MG63 (cell line): ENCODE data around the gene KCNH2. TPM values are rescaled to one million over a fixed set of nuclear protein-coding genes. Genes with fewer than 3 reads are reported as not detected.
A peak's percentile ranks its signal among the peaks of the same experiment; 100 is the strongest.

ENCODE experiments used
- DNase-seq: peaks from one replicate; pipeline ENCODE4 v3.0.0-alpha.2; 2020
- H3K27me3 ChIP-seq: fragments of 250-450 bp; sonication (Bioruptor Pico); 2 replicates; pipeline ENCODE4 v1.5.1; 2020; ENCODE audit warnings: mild to moderate bottlenecking, moderate library complexity
- H3K36me3 ChIP-seq: fragments of 250-450 bp; sonication (Bioruptor Pico); 2 replicates; pipeline ENCODE4 v1.5.1; 2020; ENCODE audit warnings: mild to moderate bottlenecking, moderate library complexity
- H3K4me3 ChIP-seq: fragments of 250-450 bp; sonication (Bioruptor Pico); 2 replicates; pipeline ENCODE4 v1.5.1; 2020; ENCODE audit warnings: mild to moderate bottlenecking, moderate library complexity
- H3K9me3 ChIP-seq: fragments of 250-450 bp; sonication (Bioruptor Pico); 2 replicates; pipeline ENCODE4 v1.5.1; 2020; ENCODE audit warnings: mild to moderate bottlenecking, moderate library complexity
- total RNA-seq: library from RNA; depleted of rRNA; stranded (reverse); fragments of >200 nt; shearing (Covaris generic); gene quantifications from 2 replicates; pipeline ENCODE4 v1.2.3, GENCODE V29; 2014; ENCODE audit warnings: low replicate concordance; rRNA removed

Gene KCNH2
- total RNA-seq, 1 experiment from 2014 or later = 0.33 TPM

DNA sequence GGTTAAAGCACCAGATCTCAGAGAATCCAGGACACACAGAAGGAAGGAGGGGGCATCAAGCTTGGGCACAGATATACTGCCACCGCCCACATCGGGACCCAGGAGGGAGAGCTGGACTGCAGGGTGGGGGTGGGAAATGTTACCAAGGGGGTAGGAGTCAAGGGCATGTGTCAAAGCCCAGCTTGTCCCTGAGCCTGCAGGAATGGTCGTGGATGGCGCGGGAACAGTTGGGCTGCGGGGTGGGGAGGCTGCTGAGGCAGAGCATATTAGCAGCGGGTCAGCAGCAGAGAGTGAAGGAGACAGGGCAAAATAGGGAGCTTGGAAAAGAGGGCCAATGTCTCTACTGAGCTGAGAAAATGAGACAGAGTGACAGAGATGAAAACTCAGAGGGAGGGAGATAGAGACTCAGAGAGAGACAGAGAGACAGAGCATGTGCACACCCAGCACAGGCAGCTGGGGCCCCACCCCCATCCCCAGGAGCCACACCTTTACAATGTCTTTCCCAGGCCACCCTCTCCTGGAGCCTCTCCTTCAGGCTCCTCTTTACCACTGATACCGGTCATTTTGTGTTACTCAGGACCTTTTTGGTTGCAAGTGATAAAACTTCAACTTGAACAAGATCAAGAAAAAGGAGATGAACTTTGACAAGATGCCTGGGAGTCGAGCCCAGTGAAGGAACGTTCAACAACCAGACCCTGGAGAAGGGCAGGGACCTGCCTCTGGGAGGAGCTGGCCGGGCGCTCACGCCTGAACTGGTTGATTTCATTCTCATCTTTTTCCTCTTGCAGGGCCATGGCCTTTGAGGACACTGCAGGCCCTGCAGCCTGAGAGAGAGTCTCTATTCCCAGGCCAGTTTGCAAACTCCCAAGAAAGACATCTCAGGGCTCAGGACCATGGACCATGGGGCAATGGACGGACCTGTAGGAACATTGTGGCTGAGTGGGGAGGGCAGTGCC is 75.8 kb downstream of the KCNH2 start:
- no peaks in the 10 kb centered on the region for H3K9me3 ChIP-seq
- no peaks in the 10 kb centered on the region for H3K36me3 ChIP-seq
- H3K4me3 ChIP-seq = no peak overlapping the region
- no peak for DNase-seq
- H3K27me3 ChIP-seq = no peaks in the 10 kb centered on the region

DNA sequence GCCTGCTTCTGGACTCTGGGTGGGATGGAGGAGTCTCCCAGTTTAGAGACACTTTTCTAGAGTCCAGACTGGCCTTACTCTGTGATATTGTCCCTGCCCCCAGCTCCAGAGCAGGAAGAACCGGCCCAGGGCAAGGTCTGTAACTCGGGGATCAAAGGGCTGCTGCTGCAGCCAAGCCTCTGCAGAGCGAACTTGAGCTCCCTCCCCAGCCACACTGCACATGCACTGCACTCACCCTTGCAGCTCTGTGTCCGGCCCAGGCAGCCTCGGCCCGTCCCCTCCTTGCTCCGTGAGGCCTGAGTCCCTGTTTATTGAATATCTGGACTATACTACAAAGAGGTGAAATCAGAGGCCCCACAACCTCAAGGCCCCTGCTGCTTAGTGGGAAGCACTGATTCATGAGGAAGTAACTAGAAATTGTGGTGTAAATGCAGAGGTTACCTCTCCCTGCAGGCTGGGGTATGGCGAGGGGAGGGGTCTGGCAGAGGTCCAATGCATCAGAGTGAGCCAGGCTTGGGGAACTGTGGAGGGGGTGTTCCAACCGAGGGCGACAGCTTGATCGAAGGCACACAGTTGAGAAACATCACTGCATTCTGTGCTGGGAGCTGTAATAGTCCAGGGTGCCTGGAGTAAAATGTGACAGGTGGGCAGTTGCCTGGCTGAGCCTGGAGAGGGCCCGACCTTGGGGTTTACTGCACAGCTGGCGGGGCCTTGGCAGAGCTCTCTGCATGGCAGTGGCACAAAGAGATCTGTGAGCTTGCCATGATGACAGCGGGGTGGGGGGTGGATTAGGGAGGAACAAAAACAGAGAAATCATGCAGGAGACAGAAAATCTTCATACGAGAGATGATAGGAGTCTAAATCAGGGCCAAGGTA is 76.7 kb downstream of the KCNH2 start:
- H3K27me3 ChIP-seq = no peaks in the 10 kb centered on the region
- no peak overlapping the region for H3K4me3 ChIP-seq
- H3K9me3 ChIP-seq = no peaks in the 10 kb centered on the region
- H3K36me3 ChIP-seq = no peaks in the 10 kb centered on the region
- no peak for DNase-seq

DNA sequence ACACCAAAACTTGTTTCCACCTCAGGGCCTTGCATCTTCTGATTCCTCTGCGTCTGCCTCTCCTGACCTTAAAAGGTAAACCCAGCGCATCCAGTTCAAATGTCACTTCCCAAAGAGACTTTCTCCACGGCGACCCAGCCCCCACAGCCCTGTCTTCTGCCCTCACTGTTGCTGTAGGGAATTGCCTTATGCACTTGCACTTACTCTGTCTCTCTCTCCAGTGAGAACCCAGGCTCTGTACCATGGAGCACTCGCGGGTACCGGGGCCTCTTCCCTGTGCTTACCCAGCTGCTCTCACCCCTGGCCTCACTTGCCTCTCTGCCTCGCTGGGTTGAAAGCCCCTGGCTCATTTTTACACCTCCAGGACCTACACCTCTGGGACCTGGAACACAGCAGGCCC is 77.4 kb downstream of the KCNH2 start:
- DNase-seq = no peak
- H3K9me3 ChIP-seq = no peaks in the 10 kb centered on the region
- H3K4me3 ChIP-seq = no peak overlapping the region
- H3K27me3 ChIP-seq = no peaks in the 10 kb centered on the region
- no peaks in the 10 kb centered on the region for H3K36me3 ChIP-seq

DNA sequence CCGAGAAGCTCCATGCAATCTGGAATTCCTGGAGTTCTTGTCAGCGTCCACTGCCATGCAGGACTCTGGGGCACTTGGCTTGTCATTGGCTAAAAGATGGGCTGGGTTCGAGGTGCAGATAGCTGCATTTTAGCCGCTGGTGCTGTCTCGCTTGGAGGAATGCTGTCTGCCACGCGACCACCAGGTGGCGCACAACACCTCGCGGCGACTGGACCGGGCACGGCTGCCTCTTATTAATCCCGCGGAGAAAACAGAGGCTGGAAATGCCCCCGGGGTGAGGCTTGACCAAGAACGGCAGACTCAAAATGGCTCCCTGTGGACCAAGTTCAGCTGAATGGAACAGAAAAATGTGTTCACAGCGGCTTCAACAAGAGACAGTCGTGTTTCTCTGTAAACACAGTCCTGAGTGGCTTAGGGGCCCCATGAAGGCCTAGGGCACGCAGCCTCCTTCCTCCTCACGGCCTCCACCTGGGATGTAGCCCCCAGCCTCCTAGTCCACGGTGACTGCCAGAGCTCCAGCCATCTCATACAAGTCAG is 79.6 kb downstream of the KCNH2 start:
- H3K36me3 ChIP-seq = no peaks in the 10 kb centered on the region
- no peaks in the 10 kb centered on the region; the same call in 1 of the 2 replicates for H3K9me3 ChIP-seq
- H3K4me3 ChIP-seq = no peak overlapping the region
- DNase-seq = peak; percentile 52
- no peaks in the 10 kb centered on the region for H3K27me3 ChIP-seq

DNA sequence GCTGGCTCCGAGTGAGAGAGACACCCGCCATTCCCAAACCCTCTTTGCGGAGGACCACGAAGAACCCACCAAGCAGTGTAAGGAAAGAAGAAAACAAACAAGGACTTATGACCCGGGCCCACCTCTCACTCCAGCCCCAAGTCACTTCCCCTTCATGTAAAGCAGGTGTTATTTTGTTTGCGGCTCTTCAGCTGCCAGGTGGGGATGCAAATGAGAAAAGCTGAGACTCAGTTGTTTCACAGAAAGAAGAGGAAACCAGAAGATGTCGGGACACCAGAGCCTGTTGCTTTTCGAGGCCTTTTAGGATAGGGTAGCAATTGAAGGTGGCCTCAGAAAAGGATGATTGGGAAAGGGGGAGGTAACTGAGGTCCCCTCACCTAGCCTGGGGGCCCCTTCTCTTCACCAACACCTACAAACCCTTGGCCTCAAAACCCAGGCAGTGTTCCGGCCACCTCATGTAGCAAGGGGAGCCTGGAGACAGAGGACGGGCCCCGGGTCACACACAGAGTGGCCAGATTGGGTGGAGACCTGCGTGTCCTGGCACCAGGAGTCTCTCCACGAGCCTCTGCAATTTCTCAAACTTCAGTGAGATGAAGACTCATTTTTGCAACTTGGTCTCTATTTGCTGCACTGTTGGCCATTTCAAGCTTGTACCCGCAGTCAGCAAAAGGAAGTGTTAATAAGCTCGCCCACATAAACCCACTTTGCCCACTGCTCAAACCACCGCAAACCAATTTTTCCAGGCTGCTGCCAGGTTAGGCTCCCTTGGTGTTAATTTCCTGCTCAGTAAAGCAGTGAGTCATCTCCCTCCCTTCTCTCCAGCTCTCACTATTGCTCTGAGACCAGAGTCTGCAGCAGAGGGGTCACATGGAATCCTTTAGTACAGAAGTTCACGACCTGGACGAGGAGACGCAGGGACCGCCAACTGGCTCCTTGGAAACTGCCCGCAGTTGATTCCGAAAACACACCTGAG is 80.3 kb downstream of the KCNH2 start:
- no peak for DNase-seq
- Histone ChIP-seq H3K9me3 (no peaks in the 10 kb centered on the region; the same call in 1 of the 2 replicates), H3K27me3 (no peaks in the 10 kb centered on the region), H3K4me3 (no peak overlapping the region), H3K36me3 (no peaks in the 10 kb centered on the region)

DNA sequence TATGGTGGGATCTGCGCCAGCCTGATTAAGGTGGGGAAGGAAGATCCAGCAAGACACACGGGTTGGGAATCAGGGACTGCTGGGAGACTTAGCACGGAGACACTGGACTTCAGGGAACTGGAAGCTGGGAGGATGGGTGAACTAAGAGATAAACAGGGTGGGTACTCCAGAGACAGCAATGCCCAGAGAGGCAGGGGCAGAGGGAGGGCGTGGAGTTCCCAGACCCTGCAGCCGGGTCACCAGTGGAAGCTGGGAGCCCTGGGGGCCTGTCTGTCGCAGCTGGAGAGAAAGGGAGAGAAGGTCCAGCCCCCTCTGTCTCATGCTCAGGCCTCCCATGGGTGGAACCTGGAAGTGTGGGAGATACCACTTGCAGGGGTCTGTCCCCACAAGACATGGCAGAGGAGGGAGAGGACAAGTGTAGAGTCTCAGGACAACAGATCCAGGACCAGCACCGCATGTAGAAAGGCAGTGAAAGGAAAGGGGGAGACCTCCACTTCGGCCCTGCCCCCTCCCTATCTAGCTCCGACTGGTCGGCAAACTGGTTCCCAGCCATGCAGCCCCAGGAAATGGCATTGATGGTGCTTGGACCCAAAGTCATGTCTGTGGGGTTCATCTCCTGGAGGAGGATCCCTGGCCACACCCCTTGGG is 81.4 kb downstream of the KCNH2 start:
- DNase-seq = no peak
- H3K36me3 ChIP-seq = no peaks in the 10 kb centered on the region

DNA sequence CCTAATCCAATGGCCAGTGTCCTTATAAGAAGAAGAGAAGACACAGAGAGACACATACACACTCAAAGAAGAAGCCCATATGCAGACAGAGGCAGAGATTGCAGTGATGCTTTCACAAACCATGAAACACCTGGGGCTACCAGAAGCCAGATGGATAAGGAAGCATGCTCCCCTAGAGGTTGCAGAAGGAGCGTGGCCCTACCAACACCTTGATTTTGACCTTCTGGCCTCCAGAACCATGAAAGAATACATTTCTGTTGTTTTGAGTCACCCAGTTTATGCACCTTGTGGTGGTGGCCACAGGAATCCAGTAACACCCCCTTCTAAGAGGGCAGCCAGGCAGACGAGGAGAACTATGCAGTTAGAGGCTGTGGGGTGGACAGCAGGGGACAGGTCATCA is 82.3 kb downstream of the KCNH2 start:
- no peak overlapping the region for H3K4me3 ChIP-seq
- no peaks in the 10 kb centered on the region for H3K36me3 ChIP-seq
- no peak for DNase-seq
- no peaks in the 10 kb centered on the region for H3K27me3 ChIP-seq
- H3K9me3 ChIP-seq = no peaks in the 10 kb centered on the region; the same call in 1 of the 2 replicates

More for the DNA sequence above, 81.4 kb downstream of the KCNH2 start:
- Histone ChIP-seq H3K27me3 (no peaks in the 10 kb centered on the region), H3K9me3 (no peaks in the 10 kb centered on the region; the same call in 1 of the 2 replicates), H3K4me3 (no peak overlapping the region)

Other genes with a start within 250 kb of the KCNH2 start
- not detected in 2 replicates for gene GIMAP5, start 240.9 kb downstream of the KCNH2 start, total RNA-seq
- 0.23 TPM in 1 of 2 replicates, not detected in the other for gene TMEM176B, start 178.0 kb downstream of the KCNH2 start, total RNA-seq
- not detected in 2 replicates for gene TMEM176A, start 177.6 kb downstream of the KCNH2 start, total RNA-seq
- gene AOC1, start 125.8 kb downstream of the KCNH2 start, total RNA-seq = not detected in 2 replicates
- 0.20 TPM in 1 of 2 replicates, not detected in the other for gene NOS3, start 12.7 kb upstream of the KCNH2 start, total RNA-seq
- not detected in 2 replicates for gene ATG9B, start 46.2 kb upstream of the KCNH2 start, total RNA-seq
- 14.4 and 22.4 TPM in 2 replicates for gene ABCB8, start 50.1 kb upstream of the KCNH2 start, total RNA-seq
- 0.76 TPM in 1 of 2 replicates, not detected in the other for gene ASIC3, start 70.2 kb upstream of the KCNH2 start, total RNA-seq
- gene CDK5, start 79.6 kb upstream of the KCNH2 start, total RNA-seq = 11.0 and 21.7 TPM in 2 replicates
- gene SLC4A2, start 81.3 kb upstream of the KCNH2 start, total RNA-seq = 38.6 and 81.5 TPM in 2 replicates
- gene FASTK, start 102.5 kb upstream of the KCNH2 start, total RNA-seq = 47.5 and 71.5 TPM in 2 replicates
- 5.2 and 32.9 TPM in 2 replicates for gene TMUB1, start 105.2 kb upstream of the KCNH2 start, total RNA-seq
- 22.5 and 35.1 TPM in 2 replicates for gene AGAP3, start 108.2 kb upstream of the KCNH2 start, total RNA-seq
- not detected in 2 replicates for gene GBX1, start 189.4 kb upstream of the KCNH2 start, total RNA-seq
- gene ASB10, start 208.9 kb upstream of the KCNH2 start, total RNA-seq = not detected in 2 replicates
- not detected in 2 replicates for gene H2BK1, start 232.2 kb upstream of the KCNH2 start, total RNA-seq
- 48.4 and 75.0 TPM in 2 replicates for gene ABCF2, start 248.9 kb upstream of the KCNH2 start, total RNA-seq